ENCODE measurements around the gene PIGC. TPM values are rescaled to one million over a fixed set of nuclear protein-coding genes. Genes with fewer than 3 reads are reported as not detected.
A peak's percentile ranks its signal among the peaks of the same experiment; 100 is the strongest.

The PIGC gene
- 10 to 100 TPM in 3 of 4 donors, 1 to 10 TPM in 1; 9.6 to 13.7 (median 12.8) TPM for total RNA-seq

DNA sequence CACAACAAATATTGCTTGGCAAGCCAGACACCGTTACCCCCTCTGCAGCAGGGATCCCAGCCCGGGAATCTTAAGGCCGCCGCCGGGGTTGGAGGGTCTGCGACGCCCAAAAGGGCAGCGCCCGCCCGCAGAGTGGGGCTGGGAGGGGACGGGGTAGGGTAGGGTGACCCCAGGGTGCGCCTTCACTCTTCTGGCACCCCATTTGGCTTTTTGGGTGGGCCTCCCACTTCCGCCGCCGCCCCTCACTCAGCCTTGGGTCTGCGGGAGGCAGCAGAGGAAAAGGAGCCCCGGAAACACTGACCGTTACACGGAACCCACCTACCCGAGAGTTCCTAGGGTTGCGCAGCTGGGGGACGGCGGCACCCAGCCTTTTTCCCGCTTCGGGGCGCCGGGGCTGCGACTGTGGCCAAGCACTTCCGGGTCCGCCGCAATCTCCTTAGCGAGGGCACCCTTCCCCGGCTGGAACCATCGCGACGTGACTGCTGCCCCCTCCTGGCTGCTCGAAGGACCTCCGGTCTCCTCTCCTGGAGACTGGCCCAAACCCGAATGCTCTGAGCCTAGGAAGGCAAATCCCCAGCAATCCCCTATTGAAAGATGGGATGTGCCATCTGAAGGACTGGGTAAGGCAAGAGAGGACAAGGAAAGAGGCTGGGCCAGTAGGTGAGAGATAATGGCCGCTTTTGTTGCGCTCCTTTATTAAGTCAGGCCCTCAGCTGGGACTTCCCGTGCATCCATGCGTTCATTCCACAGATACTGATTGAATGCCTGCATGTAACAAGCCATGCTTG, at the start of gene PIGC:
PIGC (minus strand) TSS at position 404 of the 788 bp plus-strand sequence. CDS start 1,447 bp downstream, outside the sequence.
- peak; percentile 94 to 95 for ATAC-seq
- Histone ChIP-seq H3K27me3 (no peaks in the 10 kb centered on the region), H3K36me3 (peaks cover 0 to 10% of the 10 kb centered on the region in 2 donors), H3K4me3 (peak within 1 kb of the TSS; percentile 68 to 98 (median 90)), H3K27ac (peak within 1 kb of the TSS; percentile 77 to 88 (median 82)), H3K9me3 (no peaks in the 10 kb centered on the region), H3K4me1 (peaks cover 45 to 53% of the 10 kb centered on the region in 2 donors)
- DNase-seq, result peak; percentile 81
- in situ Hi-C loops (cut with MboI; ENCODE audit: low sequenced_read_pairs in 4 of 4) (loop anchor here in 3 of 4 donors (25.0 kb wide), 3 partner anchors 607 to 657 kb away; partner anchors contain the start of genes DNM3 (in 1 of the 3) and METTL13 (in 1 of the 3)), intact Hi-C loops (cut with DNase I; ENCODE audit: low total_unique reads) (loop anchor here (2.0 to 10.0 kb wide), 3 partner anchors 89 to 1711 kb away; partner anchors contain the start of genes RABGAP1L and SUCO)
- no peak for TF ChIP-seq POLR2A (IDR thresholded peaks at IDR 0.05)
- TF ChIP-seq, protein P1, sequence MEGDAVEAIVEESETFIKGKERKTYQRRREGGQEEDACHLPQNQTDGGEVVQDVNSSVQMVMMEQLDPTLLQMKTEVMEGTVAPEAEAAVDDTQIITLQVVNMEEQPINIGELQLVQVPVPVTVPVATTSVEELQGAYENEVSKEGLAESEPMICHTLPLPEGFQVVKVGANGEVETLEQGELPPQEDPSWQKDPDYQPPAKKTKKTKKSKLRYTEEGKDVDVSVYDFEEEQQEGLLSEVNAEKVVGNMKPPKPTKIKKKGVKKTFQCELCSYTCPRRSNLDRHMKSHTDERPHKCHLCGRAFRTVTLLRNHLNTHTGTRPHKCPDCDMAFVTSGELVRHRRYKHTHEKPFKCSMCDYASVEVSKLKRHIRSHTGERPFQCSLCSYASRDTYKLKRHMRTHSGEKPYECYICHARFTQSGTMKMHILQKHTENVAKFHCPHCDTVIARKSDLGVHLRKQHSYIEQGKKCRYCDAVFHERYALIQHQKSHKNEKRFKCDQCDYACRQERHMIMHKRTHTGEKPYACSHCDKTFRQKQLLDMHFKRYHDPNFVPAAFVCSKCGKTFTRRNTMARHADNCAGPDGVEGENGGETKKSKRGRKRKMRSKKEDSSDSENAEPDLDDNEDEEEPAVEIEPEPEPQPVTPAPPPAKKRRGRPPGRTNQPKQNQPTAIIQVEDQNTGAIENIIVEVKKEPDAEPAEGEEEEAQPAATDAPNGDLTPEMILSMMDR (IDR thresholded peaks at IDR 0.05 in 4 of 5, conservative IDR thresholded peaks at IDR 0.05 in 1 of 5), result peak; percentile 67 to 89 (median 82)

DNA sequence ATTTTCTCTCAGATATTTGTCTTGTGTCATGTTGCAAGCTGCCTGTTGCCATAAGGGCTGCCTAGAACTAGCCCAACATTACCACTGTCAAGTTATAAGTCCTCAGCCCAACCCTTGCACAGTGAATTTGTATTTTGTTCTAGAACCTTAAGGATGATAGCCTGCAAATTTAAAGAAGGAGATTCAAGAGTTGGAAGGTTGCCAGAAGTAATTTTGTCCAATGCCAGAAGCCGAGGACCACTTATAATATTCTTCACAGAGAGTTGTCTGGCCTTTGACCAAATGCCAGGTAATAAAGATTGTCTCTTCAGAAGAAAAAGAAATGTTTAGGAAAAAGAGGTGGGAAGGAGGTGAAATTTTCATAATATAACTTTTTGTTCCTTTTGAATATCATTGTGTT, 48.6 kb upstream of the PIGC start:
- Histone ChIP-seq H3K27ac (no peak overlapping the region), H3K4me3 (no peak overlapping the region), H3K4me1 (no peaks in the 10 kb centered on the region), H3K36me3 (no peaks in the 10 kb centered on the region), H3K27me3 (peaks cover 0 to 5% (median 0%) of the 10 kb centered on the region in 3 donors), H3K9me3 (no peaks in the 10 kb centered on the region)
- in situ Hi-C loops (cut with MboI; ENCODE audit: low sequenced_read_pairs in 4 of 4), result no loop called here
- TF ChIP-seq POLR2A (IDR thresholded peaks at IDR 0.05), result no peak
- TF ChIP-seq, protein P1 (IDR thresholded peaks at IDR 0.05 in 4 of 5, conservative IDR thresholded peaks at IDR 0.05 in 1 of 5), result no peak
- intact Hi-C loops (cut with DNase I; ENCODE audit: low total_unique reads), result no loop called here
- ATAC-seq, result no peak
- DNase-seq, result no peak

- in situ Hi-C loops (cut with MboI; ENCODE audit: low sequenced_read_pairs in 4 of 4), result no loop called here
- ATAC-seq (no peak), DNase-seq (no peak)
- intact Hi-C loops (cut with DNase I; ENCODE audit: low total_unique reads), result no loop called here
- peaks cover 0 to 5% (median 0%) of the 10 kb centered on the region in 3 donors for H3K27me3 ChIP-seq
- no peaks in the 10 kb centered on the region for H3K36me3 ChIP-seq
- TF ChIP-seq, protein P1 (IDR thresholded peaks at IDR 0.05 in 4 of 5, conservative IDR thresholded peaks at IDR 0.05 in 1 of 5), result no peak
- no peak overlapping the region for H3K27ac ChIP-seq
- H3K4me3 ChIP-seq, result no peak overlapping the region
- no peaks in the 10 kb centered on the region for H3K9me3 ChIP-seq
- H3K4me1 ChIP-seq, result no peaks in the 10 kb centered on the region
Observed at GRCh38 chr1:172489847-172490246, 46.0 kb upstream of the PIGC start.

DNA sequence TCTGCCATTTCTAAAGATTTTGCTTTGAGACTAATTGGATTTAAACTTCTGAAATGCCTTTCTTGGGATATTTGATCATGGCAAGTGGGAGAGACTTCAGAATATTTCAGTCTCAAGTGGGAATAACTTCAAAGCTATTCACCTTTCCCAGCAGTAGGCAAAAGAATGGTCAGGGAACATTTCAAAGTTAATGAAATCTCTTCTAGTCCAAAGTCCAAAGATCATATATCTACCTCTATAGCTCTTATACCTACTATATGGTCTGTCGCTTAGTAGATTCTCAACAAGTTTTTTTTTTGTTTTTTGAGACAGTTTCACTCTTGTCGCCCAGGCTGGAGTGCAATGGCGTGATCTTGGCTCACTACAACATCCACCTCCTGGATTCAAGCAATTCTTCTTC, 44.5 kb upstream of the PIGC start:
- DNase-seq, result no peak
- H3K36me3 ChIP-seq, result no peaks in the 10 kb centered on the region
- in situ Hi-C loops (cut with MboI; ENCODE audit: low sequenced_read_pairs in 4 of 4), result no loop called here
- H3K27ac ChIP-seq, result no peak overlapping the region
- H3K27me3 ChIP-seq, result peaks cover 0 to 5% (median 0%) of the 10 kb centered on the region in 3 donors
- no peak overlapping the region for H3K4me3 ChIP-seq
- no peaks in the 10 kb centered on the region for H3K4me1 ChIP-seq
- intact Hi-C loops (cut with DNase I; ENCODE audit: low total_unique reads), result no loop called here
- TF ChIP-seq, protein P1 (IDR thresholded peaks at IDR 0.05 in 4 of 5, conservative IDR thresholded peaks at IDR 0.05 in 1 of 5), result no peak
- H3K9me3 ChIP-seq, result no peaks in the 10 kb centered on the region
- no peak for ATAC-seq
